H1 (cell line): ENCODE results near the gene VPS37C. TPM values are rescaled to one million over a fixed set of nuclear protein-coding genes. Genes with fewer than 3 reads are reported as not detected.
"Not testable (repeated sequence)": the region's sequence is repeated elsewhere in the genome, so short reads cannot be mapped to it uniquely, and the experiment has no call there.

Experiments
- CTCF ChIA-PET: fragments of 300-600 bp; sonication (Branson Sonifier 250); formaldehyde crosslinking; loops from one replicate; lab custom pipeline; 2021; ENCODE audit not compliant: partially characterized antibody; lab: Charles Lee
- POLR2A ChIA-PET: fragments of 300-600 bp; sonication (Branson Sonifier 250); formaldehyde crosslinking; loops from one replicate; lab custom pipeline; 2021; ENCODE audit warnings: inconsistent platforms; ENCODE audit not compliant: partially characterized antibody; lab: Charles Lee
- DNase-seq, 2 experiments: peaks; one replicate each; pipeline versions ENCODE4 v3.0.0 to v3.0.0-alpha.2; 2010 to 2022; ENCODE audit warnings: low spot score in 2 of 2, low read depth in 1 of 2, mixed read lengths in 1 of 2
- FAIRE-seq: peaks from 2 replicates; lab custom pipeline; 2011; peaks lifted over from hg19 to GRCh38; lab: Jason Lieb, UNC
- H2AFZ ChIP-seq: 2 replicates; pipeline ENCODE4 v1.8.1; 2012; ENCODE audit warnings: low read length, inconsistent platforms
- H2AK5ac ChIP-seq: 2 replicates; pipeline ENCODE4 v1.6.1; 2013; ENCODE audit warnings: low read depth, low read length
- H2BK120ac ChIP-seq: replicated peaks from 2 replicates; pipeline ENCODE3; 2013; ENCODE audit warnings: low read depth, low read length, inconsistent platforms
- H2BK12ac ChIP-seq: 2 replicates; pipeline ENCODE4 v1.6.1; 2013; ENCODE audit warnings: low read depth, low read length
- H2BK15ac ChIP-seq: 2 replicates; pipeline ENCODE4 v1.6.1; 2013; ENCODE audit warnings: low read length
- H2BK20ac ChIP-seq: 2 replicates; pipeline ENCODE4 v1.6.1; 2013; ENCODE audit warnings: low read length
- H2BK5ac ChIP-seq: 2 replicates; pipeline ENCODE4 v1.6.1; 2013; ENCODE audit warnings: low read depth, low read length
- H3K14ac ChIP-seq: 2 replicates; pipeline ENCODE4 v1.6.1; 2013; ENCODE audit warnings: inconsistent platforms; ENCODE audit not compliant: insufficient read length
- H3K18ac ChIP-seq: 2 replicates; pipeline ENCODE4 v1.6.1; 2013; ENCODE audit warnings: low read length; ENCODE audit errors: extremely low read depth
- H3K23ac ChIP-seq: 2 replicates; pipeline ENCODE4 v1.6.1; 2013; ENCODE audit warnings: inconsistent platforms; ENCODE audit not compliant: insufficient read length
- H3K23me2 ChIP-seq: 2 replicates; pipeline ENCODE4 v1.6.1; 2013; ENCODE audit warnings: low read depth, low read length
- H3K27ac ChIP-seq: 2 replicates; pipeline ENCODE4 v1.6.1; 2011; ENCODE audit warnings: low read depth, low read length, inconsistent platforms
- H3K27me3 ChIP-seq, 4 experiments: replicated peaks in 1 of 4; 1 replicate in 1 of 4; 2 replicates in 3 of 4; pipeline versions ENCODE4 v1.6.1 to v1.8.1; 2011 to 2013; ENCODE audit warnings: low read length in 3 of 4, mild to moderate bottlenecking in 3 of 4, inconsistent platforms in 2 of 4, mixed read lengths in 2 of 4, moderate library complexity in 1 of 4; ENCODE audit not compliant: control insufficient read depth in 3 of 4, insufficient read depth in 3 of 4; ENCODE audit errors: extremely low read depth in 1 of 4
- H3K36me3 ChIP-seq, 4 experiments: 2 replicates each; pipeline versions ENCODE4 v1.6.1 to v1.8.1; 2011 to 2013; ENCODE audit warnings: mild to moderate bottlenecking in 4 of 4, low read length in 3 of 4, moderate library complexity in 2 of 4, control low read depth in 1 of 4, inconsistent platforms in 1 of 4; ENCODE audit not compliant: insufficient read depth in 4 of 4, control insufficient read depth in 2 of 4
- H3K4ac ChIP-seq: replicated peaks from 2 replicates; pipeline ENCODE3; 2013; ENCODE audit warnings: low read length, low read depth, mixed read lengths, inconsistent platforms; ENCODE audit not compliant: insufficient read length
- H3K4me1 ChIP-seq, 4 experiments: replicated peaks in 1 of 4; 1 replicate in 1 of 4; 2 replicates in 3 of 4; pipeline versions ENCODE4 v1.6.1 to v1.8.1; 2011 to 2013; ENCODE audit warnings: low read length in 3 of 4, inconsistent platforms in 2 of 4, mixed read lengths in 1 of 4; ENCODE audit not compliant: insufficient read depth in 4 of 4, control insufficient read depth in 3 of 4
- H3K4me2 ChIP-seq, 2 experiments: 2 replicates each; pipeline versions ENCODE4 v1.6.1 to v1.8.1; 2011 to 2013; ENCODE audit warnings: low read depth in 2 of 2, low read length in 2 of 2, control low read depth in 1 of 2, inconsistent platforms in 1 of 2, mild to moderate bottlenecking in 1 of 2; ENCODE audit not compliant: insufficient read depth in 1 of 2
- H3K4me3 ChIP-seq, 4 experiments: fragments of 200-600, 300-600 bp in 1 of 4; sonication (generic), shearing (Covaris generic), sonication (Bioruptor Twin) in 1 of 4; 2 replicates each; pipeline versions ENCODE4 v1.5.1 to v1.8.1; 2011 to 2016; ENCODE audit warnings: low read length in 4 of 4, low read depth in 3 of 4, control low read depth in 2 of 4, inconsistent platforms in 2 of 4, mild to moderate bottlenecking in 2 of 4, mixed read lengths in 1 of 4, moderate library complexity in 1 of 4; ENCODE audit not compliant: insufficient read depth in 2 of 4; ENCODE audit errors: extremely low read depth in 1 of 4
- H3K56ac ChIP-seq: replicated peaks from 2 replicates; pipeline ENCODE3; 2013; ENCODE audit warnings: low read depth, mild to moderate bottlenecking, mixed read lengths, low read length, inconsistent platforms; ENCODE audit not compliant: insufficient read length
- H3K79me1 ChIP-seq: 2 replicates; pipeline ENCODE4 v1.6.1; 2013; ENCODE audit warnings: low read depth, low read length, control low read depth
- H3K79me2 ChIP-seq, 2 experiments: 2 replicates each; pipeline versions ENCODE4 v1.6.1 to v1.8.1; 2012 to 2013; ENCODE audit warnings: low read length in 2 of 2, mild to moderate bottlenecking in 2 of 2, inconsistent platforms in 1 of 2; ENCODE audit not compliant: insufficient read depth in 2 of 2, control insufficient read depth in 1 of 2
- H3K9ac ChIP-seq, 4 experiments: replicated peaks in 1 of 4; 1 replicate in 1 of 4; 2 replicates in 3 of 4; pipeline versions ENCODE4 v1.6.1 to v1.8.1; 2011 to 2013; ENCODE audit warnings: low read depth in 3 of 4, low read length in 3 of 4, control low read depth in 2 of 4, mild to moderate bottlenecking in 2 of 4, moderate library complexity in 2 of 4, inconsistent platforms in 1 of 4; ENCODE audit errors: extremely low read depth in 1 of 4
- H3K9me3 ChIP-seq, 2 experiments: 2 replicates each; pipeline versions ENCODE4 v1.6.1 to v1.8.1; 2012 to 2013; ENCODE audit warnings: mild to moderate bottlenecking in 2 of 2, moderate library complexity in 2 of 2, control low read depth in 1 of 2, inconsistent platforms in 1 of 2, low read depth in 1 of 2, low read length in 1 of 2, mixed read lengths in 1 of 2; ENCODE audit not compliant: insufficient read depth in 2 of 2
- H4K20me1 ChIP-seq, 2 experiments: replicated peaks in 1 of 2; 2 replicates each; pipeline versions ENCODE3 to v1.8.1; 2011 to 2013; ENCODE audit warnings: inconsistent platforms in 2 of 2, low read length in 2 of 2, mild to moderate bottlenecking in 1 of 2; ENCODE audit not compliant: insufficient read depth in 2 of 2, control insufficient read depth in 1 of 2
- H4K5ac ChIP-seq: 2 replicates; pipeline ENCODE4 v1.6.1; 2013; ENCODE audit warnings: low read length, low read depth, mixed read lengths, inconsistent platforms; ENCODE audit not compliant: insufficient read length
- H4K8ac ChIP-seq: 2 replicates; pipeline ENCODE4 v1.8.0; 2013; ENCODE audit warnings: mild to moderate bottlenecking, moderate library complexity, low read length, inconsistent platforms; ENCODE audit not compliant: insufficient read depth; ENCODE audit errors: extremely low read depth
- H4K91ac ChIP-seq: replicated peaks from 2 replicates; pipeline ENCODE3; 2013; ENCODE audit warnings: low read length, mixed read lengths, inconsistent platforms; ENCODE audit not compliant: insufficient read length
- CHD1 ChIP-seq: IDR thresholded peaks from 2 replicates; pipeline ENCODE4 v1.6.1; 2012; ENCODE audit warnings: low read depth, low read length, improper control_type of control experiment
- CHD2 ChIP-seq: IDR thresholded peaks from 2 replicates; pipeline ENCODE4 v1.6.1; 2012; ENCODE audit warnings: low read length, improper control_type of control experiment
- NRF1 ChIP-seq: IDR thresholded peaks from 2 replicates; pipeline ENCODE4 v1.6.1; 2011; ENCODE audit warnings: mild to moderate bottlenecking, low read depth, low read length, improper control_type of control experiment
- WGBS, 2 experiments: shearing (Covaris generic) in 1 of 2; methylation state at CpG; one replicate each; pipeline versions ENCODE4 v1.1.6 to v1.1.7; 2013 to 2015; ENCODE audit warnings: low lambda C conversion rate in 2 of 2, mixed read lengths in 2 of 2, inconsistent platforms in 1 of 2, low coverage in 1 of 2, missing lambda C conversion rate in 1 of 2; ENCODE audit not compliant: insufficient replicate concordance in 2 of 2, insufficient coverage in 1 of 2, insufficient read length in 1 of 2; ENCODE audit errors: extremely low coverage in 1 of 2, missing lambda C conversion rate in 1 of 2; 5-methylcytosine and 5-hydroxymethylcytosine counted together
- polyA plus RNA-seq, 7 experiments: library from polyadenylated mRNA; depleted of rRNA in 3 of 7; stranded (reverse) in 5 of 7; unstranded in 2 of 7; fragments of >200 nt in 5 of 7; fragments of 200-250 nt in 2 of 7; gene quantifications; 1 replicate in 5 of 7; 2 replicates in 1 of 7; 4 replicates in 1 of 7; pipeline versions ENCODE4 v1.2.1 to v1.2.3, GENCODE V29; 2011 to 2013; ENCODE audit warnings: missing spikeins in 2 of 7, mixed read lengths in 2 of 7
- total RNA-seq: library from RNA; stranded (reverse); fragmentation: NEBNext Ultra II Directional; extraction: Animal tissue kit (Norgen Biotek cat#: 25700); gene quantifications from 2 replicates; pipeline ENCODE4 v1.2.1, GENCODE V29; 2021

The VPS37C gene
- total and polyA plus RNA-seq, 2 of the 8 experiments (the other 6 are each of a cell fraction or from before 2014, with no cell fraction given) = 12.9 to 21.0 TPM

GRCh38 chr11:61168042-61168688, 6.9 kb upstream of the VPS37C start (continued):
- TF ChIP-seq CHD2 (no peak), CHD1 (no peak), NRF1 (no peak)

DNA sequence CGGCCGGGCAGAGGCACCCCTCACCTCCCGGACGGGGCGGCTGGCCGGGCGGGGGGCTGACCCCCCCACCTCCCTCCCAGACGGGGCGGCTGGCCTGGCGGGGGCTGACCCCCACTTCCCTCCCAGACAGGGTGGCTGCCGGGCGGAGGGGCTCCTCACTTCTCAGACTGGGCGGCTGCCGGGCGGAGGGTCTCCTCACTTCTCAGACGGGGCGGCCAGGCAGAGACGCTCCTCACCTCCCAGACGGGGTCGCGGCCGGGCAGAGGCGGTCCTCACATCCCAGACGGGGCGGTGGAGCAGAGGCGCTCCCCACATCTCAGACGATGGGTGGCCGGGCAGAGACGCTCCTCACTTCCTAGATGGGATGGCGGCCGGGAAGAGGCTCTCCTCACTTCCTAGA, 5.1 kb upstream of the VPS37C start:
- H3K23ac ChIP-seq, H3K4ac ChIP-seq, H3K4me2 ChIP-seq, H3K36me3 ChIP-seq, H3K27ac ChIP-seq, H4K5ac ChIP-seq, DNase-seq, H3K23me2 ChIP-seq, H2BK5ac ChIP-seq, H3K9me3 ChIP-seq, H3K56ac ChIP-seq, H2BK20ac ChIP-seq, CTCF ChIA-PET, H2AFZ ChIP-seq, H3K18ac ChIP-seq, POLR2A ChIA-PET, H2AK5ac ChIP-seq, H4K20me1 ChIP-seq, H2BK120ac ChIP-seq, H3K14ac ChIP-seq, H3K27me3 ChIP-seq, H4K8ac ChIP-seq, H3K79me1 ChIP-seq, H2BK15ac ChIP-seq, H4K91ac ChIP-seq, H2BK12ac ChIP-seq, H3K4me1 ChIP-seq, H3K79me2 ChIP-seq, H3K4me3 ChIP-seq, FAIRE-seq, H3K9ac ChIP-seq: not testable (repeated sequence)
- WGBS, 2 experiments = 74% methylated on average over 3 of the region's 31 CpGs; no CpG with 5 or more reads in 1 of the 2 experiments
